CD4-positive, alpha-beta T cell treated with Interleukin-6 at 100 ng/mL for 8 hours (primary cell): ENCODE results near the gene DNAH2.
A peak's percentile ranks its signal among the peaks of the same experiment; 100 is the strongest.

Source experiments
- DNase-seq: peaks from one replicate; pipeline ENCODE4 v3.0.0-alpha.2; 2020; ENCODE audit warnings: mixed read lengths, low spot score

The DNAH2 gene

GRCh38 chr17:7716901-7717755, at the start of gene DNAH2:
DNAH2 (plus strand) TSS chr17:7717744; CDS start chr17:7719735, 1,991 bp downstream.
- no peak for DNase-seq

GRCh38 chr17:7668482-7668881, 49.1 kb upstream of the DNAH2 start:
- DNase-seq, result no peak

- DNase-seq, result no peak
Observed at GRCh38 chr17:7673239-7673638, 44.3 kb upstream of the DNAH2 start.

- no peak for DNase-seq
Observed at GRCh38 chr17:7674934-7675333, 42.6 kb upstream of the DNAH2 start.

- DNase-seq, result no peak
Observed at GRCh38 chr17:7676533-7676932, 41.0 kb upstream of the DNAH2 start.

GRCh38 chr17:7677388-7678067, 40.0 kb upstream of the DNAH2 start:
- DNase-seq, result no peak

GRCh38 chr17:7684851-7685532, 32.6 kb upstream of the DNAH2 start:
- DNase-seq, result no peak

GRCh38 chr17:7685533-7686221, 31.9 kb upstream of the DNAH2 start:
- DNase-seq, result peak; percentile 89

- DNase-seq, result peak; percentile 69
Observed at GRCh38 chr17:7686222-7687071, 31.1 kb upstream of the DNAH2 start.

- peak; percentile 92 for DNase-seq
Observed at GRCh38 chr17:7687072-7687907, 30.3 kb upstream of the DNAH2 start, which contains the start of gene TP53. TP53 (minus strand) TSS chr17:7687490; CDS start chr17:7676594, 10,896 bp downstream.

GRCh38 chr17:7687908-7688807, 29.4 kb upstream of the DNAH2 start, which contains the start of gene WRAP53:
WRAP53 (plus strand) TSS chr17:7688477; CDS start chr17:7688649, 172 bp downstream.
- DNase-seq, result peak; percentile 95

GRCh38 chr17:7688808-7689316, 28.7 kb upstream of the DNAH2 start:
- no peak for DNase-seq

- DNase-seq, result no peak
Observed at GRCh38 chr17:7695586-7695985, 22.0 kb upstream of the DNAH2 start.

- DNase-seq, result no peak
Observed at GRCh38 chr17:7697828-7698588, 19.5 kb upstream of the DNAH2 start.

- DNase-seq, result no peak
Observed at GRCh38 chr17:7700510-7700909, 17.0 kb upstream of the DNAH2 start.

GRCh38 chr17:7701681-7702080, 15.9 kb upstream of the DNAH2 start:
- DNase-seq, result no peak

- no peak for DNase-seq
Observed at GRCh38 chr17:7702776-7703175, 14.8 kb upstream of the DNAH2 start.
